GM23248 (cell line): ENCODE data around the gene EML4. TPM values are rescaled to one million over a fixed set of nuclear protein-coding genes. Genes with fewer than 3 reads are reported as not detected.

Experiments
- DNase-seq: peaks from one replicate; pipeline ENCODE4 v3.0.0-alpha.2; 2015
- H2AFZ ChIP-seq: fragments of 200-600 bp; sonication (generic); 2 replicates; pipeline ENCODE4 v1.6.1; 2016; ENCODE audit warnings: antibody characterized with exemption
- H3F3A ChIP-seq: fragments of 200-600 bp; sonication (generic); 2 replicates; pipeline ENCODE4 v1.6.1; 2016; ENCODE audit warnings: mild to moderate bottlenecking, antibody characterized with exemption, mixed run types; ENCODE audit not compliant: insufficient read depth
- H3K27ac ChIP-seq: fragments of 200-600 bp; sonication (generic); 2 replicates; pipeline ENCODE4 v1.5.1; 2016; ENCODE audit warnings: mild to moderate bottlenecking
- H3K27me3 ChIP-seq: fragments of 200-600 bp; sonication (generic); replicated peaks from 2 replicates; pipeline ENCODE4 v1.6.1; 2016; ENCODE audit warnings: mild to moderate bottlenecking; ENCODE audit not compliant: insufficient read depth
- H3K36me3 ChIP-seq: fragments of 200-600 bp; sonication (generic); 2 replicates; pipeline ENCODE4 v1.6.1; 2016; ENCODE audit warnings: low read depth, mild to moderate bottlenecking
- H3K4me1 ChIP-seq: fragments of 200-600 bp; sonication (generic); 2 replicates; pipeline ENCODE4 v1.6.1; 2016; ENCODE audit warnings: mild to moderate bottlenecking; ENCODE audit not compliant: insufficient read depth
- H3K4me2 ChIP-seq: fragments of 200-600 bp; sonication (generic); one replicate; pipeline ENCODE4 v1.6.1; 2016; ENCODE audit warnings: mild to moderate bottlenecking; ENCODE audit not compliant: unreplicated experiment
- H3K4me3 ChIP-seq: fragments of 200-600 bp; sonication (generic); 2 replicates; pipeline ENCODE4 v1.5.1; 2016; ENCODE audit warnings: mild to moderate bottlenecking
- H3K79me2 ChIP-seq: fragments of 200-600 bp; sonication (generic); 2 replicates; pipeline ENCODE4 v1.6.1; 2016; ENCODE audit warnings: mild to moderate bottlenecking; ENCODE audit not compliant: insufficient read depth
- H3K9ac ChIP-seq: fragments of 200-600 bp; sonication (generic); 2 replicates; pipeline ENCODE4 v1.6.1; 2016; ENCODE audit warnings: mild to moderate bottlenecking
- H3K9me2 ChIP-seq: fragments of 200-600 bp; sonication (generic); 2 replicates; pipeline ENCODE4 v1.6.1; 2016; ENCODE audit warnings: mixed run types, mild to moderate bottlenecking, moderate library complexity; ENCODE audit not compliant: insufficient read depth
- H3K9me3 ChIP-seq: fragments of 200-600 bp; sonication (generic); one replicate; pipeline ENCODE4 v1.6.1; 2017; ENCODE audit warnings: low read depth
- H4K20me1 ChIP-seq: fragments of 200-600 bp; sonication (generic); 2 replicates; pipeline ENCODE4 v1.6.0; 2016; ENCODE audit not compliant: insufficient read depth
- EZH2 ChIP-seq: fragments of 200-600 bp; sonication (generic); IDR thresholded peaks from 2 replicates; pipeline ENCODE4 v1.6.1; 2018; ENCODE audit warnings: antibody characterized with exemption, mild to moderate bottlenecking; ENCODE audit not compliant: insufficient read depth, poor library complexity, severe bottlenecking
- EZH2phosphoT487 ChIP-seq: fragments of 200-600 bp; sonication (generic); IDR thresholded peaks from 2 replicates; pipeline ENCODE4 v1.6.1; 2018; ENCODE audit warnings: antibody characterized with exemption, moderate library complexity, mild to moderate bottlenecking, low read depth; ENCODE audit not compliant: insufficient read depth
- WGBS, 2 experiments: methylation state at CpG; one replicate each; pipeline ENCODE4 v1.1.6; 2015 to 2017; ENCODE audit warnings: low lambda C conversion rate in 2 of 2, low coverage in 1 of 2; ENCODE audit errors: missing lambda C conversion rate in 2 of 2; 5-methylcytosine and 5-hydroxymethylcytosine counted together
- in situ Hi-C: fragments of 300-500 bp; cut with MboI; formaldehyde crosslinking; loops from 2 replicates; pipeline ENCODE4 v1.15.0; 2020
- polyA plus RNA-seq: library from polyadenylated mRNA; unstranded; fragments of >200 nt; fragmentation: Nextera tagmentation; extraction: Ambion mirVana; gene quantifications from 2 replicates; pipeline ENCODE4 v1.2.1, GENCODE V29; 2016
- total RNA-seq: library from RNA; depleted of rRNA; stranded (reverse); fragments of >200 nt; shearing (Covaris generic); gene quantifications from 2 replicates; pipeline ENCODE4 v1.2.3, GENCODE V29; 2014

EML4 gene
- total and polyA plus RNA-seq, 2 experiments from 2014 or later: 19.3 to 21.7 TPM

DNA sequence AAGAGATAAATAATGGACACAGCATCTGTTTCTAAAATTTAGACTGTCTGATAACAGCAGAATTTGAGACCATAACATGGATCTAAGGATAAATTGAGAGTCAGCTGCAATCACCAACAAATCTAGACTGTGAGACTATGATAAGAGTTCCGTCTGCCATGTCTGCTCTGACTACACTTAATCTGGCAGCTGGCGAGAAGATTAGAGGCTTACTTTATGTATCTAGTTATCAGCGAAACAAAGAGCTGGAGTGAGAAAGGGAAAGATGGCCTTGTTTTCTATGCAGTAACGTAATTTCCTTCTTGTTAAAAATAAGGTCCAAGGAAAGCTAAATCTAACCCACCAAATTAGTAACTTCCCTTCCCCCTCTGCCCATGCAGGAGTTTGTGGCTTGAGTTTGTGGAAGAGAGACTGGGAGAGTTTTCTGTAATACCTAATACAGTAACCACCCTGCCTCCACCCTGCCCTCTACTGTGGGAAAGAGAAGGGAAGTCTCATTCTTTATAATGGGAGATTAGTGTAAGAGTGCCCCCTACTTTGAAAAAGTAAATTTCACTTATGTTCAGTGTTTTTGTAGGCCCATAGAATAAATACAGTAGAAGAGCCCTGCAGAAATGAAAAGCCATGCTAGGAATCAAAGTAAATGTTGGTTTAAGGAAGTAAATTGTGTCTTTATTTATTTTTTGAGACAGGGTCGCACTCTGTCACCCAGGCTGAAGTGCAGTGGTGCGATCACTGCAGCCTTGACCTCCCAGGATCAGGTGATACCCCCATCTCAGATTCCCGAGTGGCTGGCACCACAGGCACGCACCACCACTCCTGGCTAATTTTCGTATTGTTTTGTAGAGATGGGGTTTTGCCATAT lies 27.5 kb downstream of the EML4 start:
- H3K9me2 ChIP-seq: no peaks in the 10 kb centered on the region
- H2AFZ ChIP-seq: no peak overlapping the region
- H3K4me2 ChIP-seq: no peak overlapping the region
- H3K27me3 ChIP-seq: no peaks in the 10 kb centered on the region
- H4K20me1 ChIP-seq: no peaks in the 10 kb centered on the region; the same call in 1 of the 2 replicates
- DNase-seq: peak; percentile 52
- no peak for TF ChIP-seq EZH2
- WGBS, 2 experiments: 94 to 96% methylated on average over 9 of the region's 9 CpGs
- no peak overlapping the region for H3K27ac ChIP-seq
- H3K9me3 ChIP-seq: no peaks in the 10 kb centered on the region
- in situ Hi-C loops: loop anchor here (10.0 kb wide), 1 partner anchor 102 kb away; no protein-coding TSS in a partner anchor
- H3F3A ChIP-seq: peaks cover 10% of the 10 kb centered on the region; the same call in 1 of the 2 replicates
- H3K4me3 ChIP-seq: no peak overlapping the region
- H3K36me3 ChIP-seq: no peaks in the 10 kb centered on the region
- no peak overlapping the region for H3K9ac ChIP-seq
- peaks cover 43% of the 10 kb centered on the region for H3K4me1 ChIP-seq
- H3K79me2 ChIP-seq: peaks cover 82% of the 10 kb centered on the region

GRCh38 chr2:42197792-42198191 lies 28.6 kb downstream of the EML4 start:
- peaks cover 80% of the 10 kb centered on the region for H3K79me2 ChIP-seq
- no peak overlapping the region for H3K9ac ChIP-seq
- H3K36me3 ChIP-seq: no peaks in the 10 kb centered on the region
- no peaks in the 10 kb centered on the region for H3K27me3 ChIP-seq
- H3F3A ChIP-seq: peaks cover 10% of the 10 kb centered on the region; the same call in 1 of the 2 replicates
- H3K9me2 ChIP-seq: no peaks in the 10 kb centered on the region
- no peaks in the 10 kb centered on the region for H3K9me3 ChIP-seq
- H3K4me3 ChIP-seq: no peak overlapping the region
- H4K20me1 ChIP-seq: no peaks in the 10 kb centered on the region; the same call in 1 of the 2 replicates
- in situ Hi-C loops: loop anchor here (10.0 kb wide), 1 partner anchor 103 kb away; no protein-coding TSS in a partner anchor
- no peak for TF ChIP-seq EZH2
- no peak for TF ChIP-seq EZH2phosphoT487
- no peak for DNase-seq
- H3K4me1 ChIP-seq: peaks cover 43% of the 10 kb centered on the region
- H3K27ac ChIP-seq: no peak overlapping the region
- 41 to 57% methylated on average over 1 of the region's 1 CpG for WGBS, 2 experiments
- no peak overlapping the region for H2AFZ ChIP-seq
- H3K4me2 ChIP-seq: no peak overlapping the region

DNA sequence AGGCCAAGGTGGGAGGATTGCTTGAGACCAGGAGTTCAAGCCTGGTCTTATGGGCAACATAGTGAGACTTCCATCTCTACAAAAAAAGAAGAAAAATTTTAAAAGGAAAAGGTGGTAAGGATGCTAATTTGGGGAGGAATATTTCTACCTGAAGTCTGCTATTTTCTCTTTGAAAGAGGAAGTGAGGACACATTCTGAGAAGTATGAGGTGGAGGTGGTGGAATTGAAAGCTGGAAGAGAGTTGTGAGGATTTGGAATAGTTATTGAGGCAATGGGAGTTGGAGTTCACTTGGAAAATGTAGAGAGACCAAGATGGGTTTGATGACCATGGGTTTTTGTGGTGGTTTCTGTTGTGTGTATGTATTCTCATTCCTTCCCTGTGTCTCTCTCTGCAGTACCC lies 29.3 kb downstream of the EML4 start:
- Histone ChIP-seq H3K9me3 (no peaks in the 10 kb centered on the region), H4K20me1 (no peaks in the 10 kb centered on the region; the same call in 1 of the 2 replicates), H3K36me3 (no peaks in the 10 kb centered on the region), H3K9ac (no peak overlapping the region), H3K4me1 (peaks cover 38% of the 10 kb centered on the region), H3K9me2 (no peaks in the 10 kb centered on the region), H3F3A (peaks cover 10% of the 10 kb centered on the region; the same call in 1 of the 2 replicates), H3K79me2 (peaks cover 82% of the 10 kb centered on the region), H3K27me3 (no peaks in the 10 kb centered on the region), H3K27ac (no peak overlapping the region), H2AFZ (no peak overlapping the region), H3K4me3 (no peak overlapping the region), H3K4me2 (no peak overlapping the region)
- DNase-seq: no peak
- in situ Hi-C loops: loop anchor here (10.0 kb wide), 1 partner anchor 104 kb away; no protein-coding TSS in a partner anchor
- TF ChIP-seq EZH2 (no peak), EZH2phosphoT487 (no peak)

DNA sequence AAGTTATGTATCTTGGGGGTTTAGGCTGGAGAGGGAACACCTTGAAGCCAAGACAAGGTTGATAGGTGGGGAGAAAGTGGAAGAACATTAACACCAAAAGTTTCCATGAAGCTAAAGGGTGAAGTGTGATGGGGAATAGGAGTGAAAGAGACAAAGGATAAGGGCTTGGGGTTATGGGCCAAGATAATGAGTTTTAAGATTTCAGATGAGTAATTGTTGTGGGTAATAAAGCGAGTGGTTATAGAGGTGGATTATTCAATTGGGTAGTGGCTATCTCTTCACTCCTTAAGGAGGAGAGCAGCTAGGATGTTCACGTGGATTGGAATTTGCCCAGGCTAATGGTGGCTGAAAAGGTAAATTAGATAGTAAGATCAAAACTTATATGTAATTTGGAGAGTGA lies 29.8 kb downstream of the EML4 start:
- peaks cover 81% of the 10 kb centered on the region for H3K79me2 ChIP-seq
- in situ Hi-C loops: loop anchor here (10.0 kb wide), 1 partner anchor 104 kb away; no protein-coding TSS in a partner anchor
- H3K36me3 ChIP-seq: no peaks in the 10 kb centered on the region
- H3K4me3 ChIP-seq: no peak overlapping the region
- DNase-seq: no peak
- TF ChIP-seq EZH2: no peak
- no peak for TF ChIP-seq EZH2phosphoT487
- H2AFZ ChIP-seq: no peak overlapping the region
- no peaks in the 10 kb centered on the region for H3K9me2 ChIP-seq
- H3K27me3 ChIP-seq: no peaks in the 10 kb centered on the region
- WGBS, 2 experiments: 96 to 98% methylated on average over 2 of the region's 2 CpGs
- no peak overlapping the region for H3K27ac ChIP-seq
- H3F3A ChIP-seq: peaks cover 10% of the 10 kb centered on the region; the same call in 1 of the 2 replicates
- H3K9ac ChIP-seq: no peak overlapping the region
- no peaks in the 10 kb centered on the region for H3K9me3 ChIP-seq
- no peak overlapping the region for H3K4me2 ChIP-seq
- H4K20me1 ChIP-seq: no peaks in the 10 kb centered on the region; the same call in 1 of the 2 replicates
- peaks cover 33% of the 10 kb centered on the region for H3K4me1 ChIP-seq
